GM21423 (cell line): ENCODE results near the gene GDF2.

Experiments used
- ATAC-seq: cut with Tn5 transposase; IDR thresholded peaks from one replicate; pipeline ENCODE4 v1.9.1; 2021; ENCODE audit warnings: mild to moderate bottlenecking, moderate library complexity; ENCODE audit not compliant: unreplicated experiment

The GDF2 gene

DNA sequence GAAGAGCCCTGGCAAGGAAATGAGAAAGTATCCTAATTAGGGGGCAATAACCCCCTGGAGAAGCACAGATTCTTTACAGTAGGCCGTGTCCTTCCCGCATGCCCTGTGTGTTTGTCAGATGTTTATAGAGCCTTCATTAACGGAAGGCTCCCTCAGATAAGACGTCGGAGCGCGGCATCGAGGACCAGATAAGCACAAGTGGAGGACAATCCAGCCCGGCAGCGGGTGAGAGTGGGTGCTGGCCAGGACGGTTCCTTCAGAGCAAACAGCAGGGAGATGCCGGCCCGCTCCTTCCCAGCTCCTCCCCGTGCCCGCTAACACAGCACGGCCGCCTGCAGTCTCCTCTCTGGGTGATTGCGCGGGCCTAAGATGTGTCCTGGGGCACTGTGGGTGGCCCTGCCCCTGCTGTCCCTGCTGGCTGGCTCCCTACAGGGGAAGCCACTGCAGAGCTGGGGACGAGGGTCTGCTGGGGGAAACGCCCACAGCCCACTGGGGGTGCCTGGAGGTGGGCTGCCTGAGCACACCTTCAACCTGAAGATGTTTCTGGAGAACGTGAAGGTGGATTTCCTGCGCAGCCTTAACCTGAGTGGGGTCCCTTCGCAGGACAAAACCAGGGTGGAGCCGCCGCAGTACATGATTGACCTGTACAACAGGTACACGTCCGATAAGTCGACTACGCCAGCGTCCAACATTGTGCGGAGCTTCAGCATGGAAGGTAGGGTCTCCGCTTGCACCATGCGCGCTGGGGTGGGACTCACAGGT, at the start of gene GDF2:
TSS of gene GDF2 (plus strand) at position 155 of the 762 bp plus-strand sequence. CDS start at position 370, 215 bp downstream.
- ATAC-seq: no peak

- no peak for ATAC-seq
Observed at GRCh38 chr10:47276071-47276470, 46.2 kb upstream of the GDF2 start.

DNA sequence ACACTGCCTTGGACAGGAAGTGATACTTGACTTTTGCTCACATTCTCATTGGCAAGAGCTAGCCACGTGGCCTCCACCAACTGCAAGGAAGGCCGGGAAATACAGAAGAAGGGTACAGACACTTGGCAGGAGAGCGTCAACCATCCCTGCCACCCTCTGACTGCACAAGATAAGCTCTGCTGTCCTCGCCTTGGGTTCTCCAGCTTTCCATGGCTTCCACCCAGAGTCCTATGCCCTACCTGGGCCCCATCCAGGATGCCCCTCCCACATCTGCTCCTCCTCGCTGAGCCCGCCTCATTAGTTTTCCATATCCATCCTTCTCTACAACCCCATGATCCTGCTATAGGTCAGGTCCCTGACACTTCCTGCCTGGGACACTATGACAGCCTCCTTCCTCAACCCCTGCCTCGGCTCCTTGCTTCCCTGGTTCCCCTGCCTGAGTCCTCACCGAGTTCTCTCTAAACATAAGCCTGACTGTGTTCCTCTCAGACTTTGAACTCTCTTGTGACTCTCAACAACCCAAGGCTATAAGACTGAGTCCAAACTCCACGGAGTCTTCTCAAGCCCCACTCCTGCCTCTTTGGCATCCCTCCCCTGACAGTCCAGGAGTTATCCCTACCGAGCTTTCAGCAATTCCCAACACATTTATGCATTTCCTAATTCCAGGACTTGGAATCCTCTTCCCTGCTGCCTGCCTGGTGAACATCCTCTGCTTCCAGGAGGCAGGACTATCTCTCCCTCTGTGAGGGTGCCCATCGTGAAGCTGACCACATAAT, 45.5 kb upstream of the GDF2 start:
- no peak for ATAC-seq

- ATAC-seq: no peak
Observed at GRCh38 chr10:47277352-47278151, 44.7 kb upstream of the GDF2 start.

GRCh38 chr10:47278152-47278473, 44.1 kb upstream of the GDF2 start:
- no peak for ATAC-seq

- ATAC-seq: no peak
Observed at GRCh38 chr10:47278720-47279119, 43.5 kb upstream of the GDF2 start.

GRCh38 chr10:47279276-47279675, 43.0 kb upstream of the GDF2 start:
- no peak for ATAC-seq

GRCh38 chr10:47282005-47282656, 40.1 kb upstream of the GDF2 start:
- ATAC-seq: no peak

GRCh38 chr10:47282657-47283018, 39.6 kb upstream of the GDF2 start:
- ATAC-seq: no peak

DNA sequence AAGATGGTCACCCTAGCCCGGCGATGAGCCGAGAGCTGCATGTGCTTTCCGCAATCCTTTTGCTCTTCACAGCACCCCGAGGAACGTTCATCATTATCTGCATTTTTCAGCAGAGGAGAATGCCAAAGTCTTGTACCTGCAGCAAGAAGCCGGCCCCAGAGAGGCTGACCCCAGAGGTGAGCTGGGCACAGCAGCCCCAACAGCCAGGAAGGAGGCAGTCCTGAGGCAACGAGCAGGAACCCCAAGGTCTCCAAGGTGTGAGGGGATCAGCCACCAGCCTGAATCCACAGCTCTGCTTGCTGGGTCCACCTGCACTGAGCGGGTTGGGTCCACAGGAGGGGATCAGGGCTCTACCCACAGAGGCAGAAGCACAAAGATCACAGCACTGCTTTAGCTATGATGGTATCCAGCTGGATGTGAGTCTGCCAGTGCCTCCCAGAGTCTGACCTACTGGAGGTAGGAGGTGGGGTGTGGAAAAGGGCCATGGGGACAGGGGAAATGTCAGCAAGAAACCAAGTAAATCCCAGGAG, 39.1 kb upstream of the GDF2 start:
- no peak for ATAC-seq

DNA sequence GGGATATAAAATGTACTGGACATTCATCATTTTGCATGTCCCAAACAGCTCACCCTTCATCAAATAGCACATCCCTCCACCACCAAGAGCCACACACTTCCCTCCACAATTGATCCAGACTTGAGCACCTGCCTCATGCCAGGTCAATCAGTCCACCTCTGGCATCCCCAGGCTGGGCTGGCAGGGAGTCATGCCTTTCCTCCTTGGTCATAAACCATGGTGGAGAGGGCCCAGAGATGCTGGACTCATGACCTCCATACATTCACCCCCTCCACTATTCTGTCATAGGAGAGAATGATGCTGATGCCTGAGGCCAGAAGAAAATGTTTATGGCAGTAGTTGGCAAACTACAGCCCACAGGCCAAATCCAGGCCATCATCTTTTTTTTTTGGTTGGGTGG, 38.4 kb upstream of the GDF2 start:
- no peak for ATAC-seq

- no peak for ATAC-seq
Observed at GRCh38 chr10:47285381-47286115, 36.7 kb upstream of the GDF2 start.

DNA sequence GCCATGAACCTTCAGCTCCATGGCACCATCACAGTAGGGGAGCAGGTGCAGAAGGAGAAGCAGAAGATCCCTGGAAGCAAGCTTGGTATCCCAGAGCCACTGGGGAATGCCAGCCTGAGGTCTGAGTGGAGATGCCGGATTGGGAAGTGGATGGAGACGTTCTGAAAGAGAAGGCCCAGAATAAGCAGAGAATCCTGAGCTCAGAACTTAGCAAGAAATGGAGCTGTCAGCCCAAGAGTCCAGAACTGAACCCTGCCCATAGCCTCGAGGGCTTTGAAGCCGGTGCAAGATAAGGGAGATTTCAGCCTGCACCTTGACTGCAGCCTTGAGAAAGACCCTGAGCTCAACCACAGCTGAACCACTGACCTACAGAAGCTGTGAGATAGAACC, 36.1 kb upstream of the GDF2 start:
- no peak for ATAC-seq

- no peak for ATAC-seq
Observed at GRCh38 chr10:47286591-47287315, 35.5 kb upstream of the GDF2 start.

- ATAC-seq: no peak
Observed at GRCh38 chr10:47287365-47287802, 34.9 kb upstream of the GDF2 start.

- ATAC-seq: no peak
Observed at GRCh38 chr10:47287805-47288204, 34.4 kb upstream of the GDF2 start.

- ATAC-seq: no peak
Observed at GRCh38 chr10:47288236-47288635, 34.0 kb upstream of the GDF2 start.

DNA sequence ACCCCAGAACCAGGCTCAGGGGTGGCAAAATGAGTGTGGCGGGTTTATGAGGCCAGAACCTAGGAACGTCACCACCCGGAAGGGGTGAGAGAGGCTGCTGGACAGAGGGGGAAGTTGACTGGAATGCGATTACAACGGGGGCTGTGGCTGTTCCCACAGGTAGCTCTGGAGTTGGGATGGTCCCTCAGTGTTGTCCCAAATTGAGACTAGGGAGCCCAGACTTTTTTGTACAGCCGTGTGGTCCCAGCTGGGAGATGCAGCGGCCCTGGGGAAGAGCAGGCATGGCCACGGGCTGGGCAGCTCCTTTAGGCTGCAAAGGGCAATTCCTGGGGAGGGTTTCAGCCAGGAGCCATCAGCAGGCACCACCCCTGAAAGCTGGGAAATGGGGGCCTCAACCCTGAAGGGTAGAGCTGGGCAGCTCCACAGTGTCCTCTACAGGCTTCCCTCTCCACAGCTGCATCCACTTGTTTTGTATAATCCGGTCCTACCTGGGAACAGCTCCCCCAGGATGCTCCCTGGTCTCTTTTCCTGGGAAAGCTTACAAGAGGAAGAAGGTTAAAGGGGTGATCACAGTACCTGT, 33.2 kb upstream of the GDF2 start:
- no peak for ATAC-seq

DNA sequence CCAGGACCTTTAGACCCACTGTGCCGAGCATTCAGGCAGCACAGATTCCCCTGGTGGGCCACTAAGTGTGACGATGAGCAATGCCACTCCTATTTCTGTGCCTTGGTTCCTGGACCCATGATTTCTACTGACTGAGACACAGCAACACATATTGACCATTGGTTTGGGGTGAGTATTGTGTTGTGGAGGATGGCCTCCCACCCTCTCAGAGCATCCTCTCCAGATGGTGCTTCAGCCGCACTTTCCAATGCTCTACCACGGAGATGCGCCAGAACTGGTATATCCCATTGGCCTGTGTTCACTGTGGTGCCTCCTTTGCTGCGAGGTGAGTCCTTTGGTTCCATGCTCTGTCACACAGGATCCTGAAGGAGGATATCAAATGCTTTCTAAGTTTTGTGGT, 32.3 kb upstream of the GDF2 start:
- ATAC-seq: no peak
